Body of pancreas (tissue), 4 donors: ENCODE data around the gene MYO6. TPM values are rescaled to one million over a fixed set of nuclear protein-coding genes. Genes with fewer than 3 reads are reported as not detected.

Source experiments
- ATAC-seq: fragments of 150-250 bp; one replicate; pipeline ENCODE4 v1.9.1; 2016
- DNase-seq, 4 donors: peaks; one replicate each; pipeline ENCODE4 v3.0.0-alpha.2; 2019
- H3K27ac ChIP-seq, 4 donors: fragments of 200-600 bp; sonication (generic); 1 replicate in 3 of 4; 2 replicates in 1 of 4; pipeline versions ENCODE4 v1.5.1 to v1.6.1; 2016 to 2019; ENCODE audit warnings: mild to moderate bottlenecking in 1 of 4, mixed read lengths in 1 of 4, moderate library complexity in 1 of 4
- H3K27me3 ChIP-seq, 2 donors: fragments of 200-600 bp; sonication (generic); one replicate each; pipeline ENCODE4 v1.6.0; 2016; ENCODE audit warnings: mild to moderate bottlenecking in 1 of 2
- H3K36me3 ChIP-seq, 2 donors: fragments of 200-600 bp; sonication (generic); replicated peaks in 1 of 2; 2 replicates each; pipeline ENCODE4 v1.5.1; 2016; ENCODE audit warnings: low read depth in 2 of 2; ENCODE audit not compliant: insufficient read depth in 1 of 2
- H3K4me1 ChIP-seq: fragments of 200-600 bp; sonication (generic); one replicate; pipeline ENCODE4 v1.6.0; 2016
- H3K4me3 ChIP-seq, 2 donors: fragments of 200-600 bp; sonication (generic); 1 replicate in 1 of 2; 2 replicates in 1 of 2; pipeline ENCODE4 v1.5.1; 2016 to 2019
- H3K9me3 ChIP-seq, 3 donors: fragments of 200-600 bp; sonication (generic); 1 replicate in 2 of 3; 2 replicates in 1 of 3; pipeline ENCODE4 v1.5.1; 2016
- CTCF ChIP-seq, 7 experiments: fragments of 450-650 bp in 4 of 7; fragments of 200-600 bp in 3 of 7; sonication (generic) in 3 of 7; IDR thresholded peaks; one replicate each; pipeline ENCODE4 v1.5.1; 2016 to 2019; ENCODE audit warnings: antibody characterized with exemption in 7 of 7
- POLR2A ChIP-seq, 3 donors: fragments of 450-650 bp; IDR thresholded peaks; one replicate each; pipeline ENCODE4 v1.6.1; 2016; ENCODE audit warnings: antibody characterized with exemption in 3 of 3, mild to moderate bottlenecking in 2 of 3
- WGBS, 2 donors: methylation state at CpG; one replicate each; pipeline ENCODE4 v1.1.5; 2017; 5-methylcytosine and 5-hydroxymethylcytosine counted together
- intact Hi-C: fragments of 100-400 bp; cut with DNase I; formaldehyde crosslinking; loops from one replicate; pipeline ENCODE4 v1.15.1; 2023
- total RNA-seq, 2 donors: library from RNA; depleted of rRNA; stranded (reverse); fragments of >200 nt; gene quantifications; one replicate each; pipeline ENCODE4 v1.1.0, GENCODE V29; 2016

The MYO6 gene
- total RNA-seq, 2 donors from 2014 or later: 21.0 to 29.7 TPM

- TF ChIP-seq CTCF (IDR thresholded peaks at IDR 0.05) (no peak), POLR2A (IDR thresholded peaks at IDR 0.05) (no peak)
- H3K4me1 ChIP-seq: no peaks in the 10 kb centered on the region
- 63 to 72% methylated on average over 1 of the region's 1 CpG for WGBS, 2 donors
Measured at GRCh38 chr6:75760320-75760719, 11.3 kb downstream of the MYO6 start.

GRCh38 chr6:75761489-75761888, 12.4 kb downstream of the MYO6 start:
- TF ChIP-seq CTCF (IDR thresholded peaks at IDR 0.05): no peak
- Histone ChIP-seq H3K36me3 (no peaks in the 10 kb centered on the region), H3K4me1 (no peaks in the 10 kb centered on the region), H3K27ac (no peak overlapping the region), H3K4me3 (no peak overlapping the region), H3K27me3 (no peaks in the 10 kb centered on the region), H3K9me3 (no peaks in the 10 kb centered on the region)
- DNase-seq (no peak), ATAC-seq (no peak)
- intact Hi-C loops: no loop called here
- whole genome bisulfite sequencing, 2 donors: 82 to 100% methylated on average over 1 of the region's 1 CpG

More at GRCh38 chr6:75760320-75760719, 11.3 kb downstream of the MYO6 start:
- no peak for ATAC-seq
- Histone ChIP-seq H3K27me3 (no peaks in the 10 kb centered on the region), H3K9me3 (no peaks in the 10 kb centered on the region), H3K27ac (no peak overlapping the region), H3K36me3 (no peaks in the 10 kb centered on the region), H3K4me3 (no peak overlapping the region)
- intact Hi-C loops: no loop called here
- DNase-seq: no peak

GRCh38 chr6:75762063-75762462, 13.0 kb downstream of the MYO6 start:
- 97 to 99% methylated on average over 8 of the region's 8 CpGs for whole genome bisulfite sequencing, 2 donors
- H3K36me3 ChIP-seq: no peaks in the 10 kb centered on the region
- no peak overlapping the region for H3K4me3 ChIP-seq
- no peak for ATAC-seq
- no peak for DNase-seq
- no peaks in the 10 kb centered on the region for H3K9me3 ChIP-seq
- TF ChIP-seq POLR2A (IDR thresholded peaks at IDR 0.05) (no peak), CTCF (IDR thresholded peaks at IDR 0.05) (no peak)
- no peaks in the 10 kb centered on the region for H3K4me1 ChIP-seq
- H3K27me3 ChIP-seq: no peaks in the 10 kb centered on the region
- no peak overlapping the region for H3K27ac ChIP-seq
- intact Hi-C loops: no loop called here

- no peak for TF ChIP-seq POLR2A (IDR thresholded peaks at IDR 0.05)
- no peak for TF ChIP-seq CTCF (IDR thresholded peaks at IDR 0.05)
- DNase-seq (no peak), ATAC-seq (no peak)
- Histone ChIP-seq H3K9me3 (no peaks in the 10 kb centered on the region), H3K4me1 (no peaks in the 10 kb centered on the region), H3K36me3 (no peaks in the 10 kb centered on the region), H3K27me3 (no peaks in the 10 kb centered on the region), H3K4me3 (no peak overlapping the region), H3K27ac (no peak overlapping the region)
- intact Hi-C loops: no loop called here
Measured at GRCh38 chr6:75766387-75766786, 17.3 kb downstream of the MYO6 start.

GRCh38 chr6:75770844-75771243, 21.8 kb downstream of the MYO6 start:
- Histone ChIP-seq H3K4me3 (no peak overlapping the region), H3K27ac (no peak overlapping the region), H3K36me3 (no peaks in the 10 kb centered on the region), H3K27me3 (no peaks in the 10 kb centered on the region), H3K9me3 (no peaks in the 10 kb centered on the region), H3K4me1 (peaks cover 6% of the 10 kb centered on the region)
- no peak for ATAC-seq
- TF ChIP-seq POLR2A (IDR thresholded peaks at IDR 0.05): no peak
- TF ChIP-seq CTCF (IDR thresholded peaks at IDR 0.05): no peak
- intact Hi-C loops: no loop called here
- no peak for DNase-seq
- WGBS, 2 donors: 87 to 92% methylated on average over 5 of the region's 5 CpGs
